GM19438 (cell line): Measurements from ENCODE around the gene RBFA.

Source experiments
- ATAC-seq: cut with Tn5 transposase; IDR thresholded peaks from one replicate; pipeline ENCODE4 v1.9.1; 2021; ENCODE audit warnings: low read depth; ENCODE audit not compliant: unreplicated experiment

Gene RBFA

GRCh38 chr18:80068571-80069272, 34.5 kb downstream of the RBFA start:
- ATAC-seq, result no peak

GRCh38 chr18:80070825-80071224, 36.6 kb downstream of the RBFA start:
- no peak for ATAC-seq

GRCh38 chr18:80074183-80074582, 39.9 kb downstream of the RBFA start:
- ATAC-seq, result no peak

- no peak for ATAC-seq
Observed at GRCh38 chr18:80074697-80075096, 40.5 kb downstream of the RBFA start.

GRCh38 chr18:80075940-80076339, 41.7 kb downstream of the RBFA start:
- ATAC-seq, result no peak

- no peak for ATAC-seq
Observed at GRCh38 chr18:80076379-80076778, 42.1 kb downstream of the RBFA start.

- ATAC-seq, result no peak
Observed at GRCh38 chr18:80077873-80078272, 43.6 kb downstream of the RBFA start.
